CD4-positive, alpha-beta T cell (primary cell): Measurements from ENCODE around the gene PBX1. TPM values are rescaled to one million over a fixed set of nuclear protein-coding genes. Genes with fewer than 3 reads are reported as not detected.

Source experiments
- ATAC-seq: fragments of 200-7000 bp; cut with Tn5 transposase; one replicate; pipeline ENCODE4 v1.10.0; 2022; ENCODE audit warnings: mild to moderate bottlenecking; ENCODE audit not compliant: poor library complexity
- CTCF ChIA-PET: fragments of 350-600 bp; sonication (Branson Sonifier 250); formaldehyde crosslinking; loops from one replicate; lab custom pipeline; 2021; ENCODE audit warnings: antibody characterized with exemption, inconsistent platforms; lab: Charles Lee
- POLR2A ChIA-PET: fragments of 350-600 bp; sonication (Branson Sonifier 250); formaldehyde crosslinking; loops from one replicate; lab custom pipeline; 2021; ENCODE audit warnings: antibody characterized with exemption, inconsistent platforms; lab: Charles Lee
- DNase-seq, 14 experiments: peaks; one replicate each; pipeline ENCODE4 v3.0.0-alpha.2; 2013 to 2020; ENCODE audit warnings: mixed read lengths in 2 of 14
- H3K27ac ChIP-seq, 2 donors: one replicate each; pipeline versions ENCODE4 v1.5.1 to v1.7.0; 2013; ENCODE audit warnings: low read length in 2 of 2, low read depth in 1 of 2, mild to moderate bottlenecking in 1 of 2
- H3K27me3 ChIP-seq, 2 experiments: 1 replicate in 1 of 2; 2 replicates in 1 of 2; pipeline versions ENCODE4 v1.6.1 to v1.7.0; 2013; ENCODE audit warnings: low read length in 2 of 2, control low read depth in 1 of 2, mild to moderate bottlenecking in 1 of 2, moderate library complexity in 1 of 2; ENCODE audit not compliant: insufficient read depth in 2 of 2, control insufficient read depth in 1 of 2
- H3K36me3 ChIP-seq: one replicate; pipeline ENCODE4 v1.6.1; 2013; ENCODE audit warnings: low read length, control low read depth; ENCODE audit not compliant: insufficient read depth
- H3K4me1 ChIP-seq: one replicate; pipeline ENCODE4 v1.6.1; 2013; ENCODE audit warnings: low read length, control low read depth; ENCODE audit not compliant: insufficient read depth
- H3K4me3 ChIP-seq: one replicate; pipeline ENCODE4 v1.5.1; 2013; ENCODE audit warnings: mild to moderate bottlenecking, low read length, moderate library complexity
- H3K9me3 ChIP-seq, 2 experiments: 1 replicate in 1 of 2; 2 replicates in 1 of 2; pipeline versions ENCODE4 v1.6.1 to v1.7.0; 2013; ENCODE audit warnings: low read length in 2 of 2, mild to moderate bottlenecking in 2 of 2, control low read depth in 1 of 2, moderate library complexity in 1 of 2; ENCODE audit not compliant: control insufficient read depth in 1 of 2, insufficient read depth in 1 of 2
- H3K27ac Mint-ChIP-seq: one replicate; pipeline ENCODE4 v1.8.0; 2020; ENCODE audit warnings: mixed read lengths
- H3K27me3 Mint-ChIP-seq: one replicate; pipeline ENCODE4 v1.8.0; 2021; ENCODE audit warnings: mixed read lengths
- H3K36me3 Mint-ChIP-seq: one replicate; pipeline ENCODE4 v1.8.0; 2021; ENCODE audit warnings: low read depth, mixed read lengths
- H3K4me1 Mint-ChIP-seq: one replicate; pipeline ENCODE4 v1.8.0; 2021; ENCODE audit warnings: low read depth, mixed read lengths
- H3K4me3 Mint-ChIP-seq: one replicate; pipeline ENCODE4 v1.8.0; 2020; ENCODE audit warnings: mild to moderate bottlenecking, mixed read lengths
- H3K9me3 Mint-ChIP-seq: one replicate; pipeline ENCODE4 v1.8.0; 2020; ENCODE audit warnings: mixed read lengths
- CTCF ChIP-seq: fragments of 200-600 bp; IDR thresholded peaks from one replicate; pipeline ENCODE4 v1.8.0; 2022; ENCODE audit warnings: antibody characterized with exemption, mild to moderate bottlenecking
- intact Hi-C, 2 experiments: fragments of 100-400 bp; cut with DNase I in 1 of 2; cut with micrococcal nuclease in 1 of 2; formaldehyde crosslinking; loops; one replicate each; pipeline versions ENCODE4 v1.15.1 to v1.9.0; 2023 to 2025; cut with DNase I, micrococcal nuclease
- total RNA-seq, 174 experiments: library from RNA in 2 of 174; stranded (reverse) in 2 of 174; gene quantifications; one replicate each; pipeline ENCODE4 v1.2.3 and lab custom pipeline; 2021 to 2026

Gene PBX1
- total RNA-seq, 2 experiments from 2014 or later: 0.64 to 0.96 TPM

DNA sequence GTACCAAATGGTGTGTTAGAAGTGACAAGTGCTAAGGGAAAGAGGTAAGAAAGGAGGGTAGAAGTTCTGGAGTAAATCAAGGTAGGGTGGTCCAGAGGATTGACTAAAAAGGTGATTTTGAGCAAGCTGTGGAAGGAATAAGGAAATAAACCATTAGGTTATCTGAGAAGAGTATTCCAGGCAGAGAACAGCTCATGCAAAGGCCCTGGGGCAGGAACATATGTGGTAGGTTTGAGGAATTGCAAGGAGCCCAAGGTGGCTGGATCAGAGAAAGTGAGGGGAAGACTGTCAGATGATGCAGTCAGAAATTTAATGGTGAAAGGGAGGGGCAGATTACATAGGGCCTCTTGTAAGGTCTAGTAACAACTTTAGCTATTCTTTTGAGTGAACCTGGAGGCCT lies 302.6 kb downstream of the PBX1 start:
- ATAC-seq (no peak), DNase-seq (no peak)
- no peaks in the 10 kb centered on the region for H3K27me3 ChIP-seq
- TF ChIP-seq CTCF: no peak
- H3K9me3 Mint-ChIP-seq: peaks cover 2% of the 10 kb centered on the region
- no peaks in the 10 kb centered on the region for H3K4me1 Mint-ChIP-seq
- no peak overlapping the region for H3K4me3 ChIP-seq
- no peaks in the 10 kb centered on the region for H3K27me3 Mint-ChIP-seq
- no peaks in the 10 kb centered on the region for H3K36me3 Mint-ChIP-seq
- no peak overlapping the region for H3K4me3 Mint-ChIP-seq
- POLR2A ChIA-PET: no interaction called here
- intact Hi-C loops: no loop called here
- no peak overlapping the region for H3K27ac Mint-ChIP-seq
- no peak overlapping the region for H3K27ac ChIP-seq
- CTCF ChIA-PET: no interaction called here
- no peaks in the 10 kb centered on the region for H3K36me3 ChIP-seq
- no peaks in the 10 kb centered on the region for H3K4me1 ChIP-seq
- no peaks in the 10 kb centered on the region for H3K9me3 ChIP-seq

GRCh38 chr1:164863056-164863455 lies 304.1 kb downstream of the PBX1 start:
- H3K36me3 Mint-ChIP-seq: no peaks in the 10 kb centered on the region
- H3K27ac ChIP-seq: no peak overlapping the region
- no peaks in the 10 kb centered on the region for H3K4me1 ChIP-seq
- no peaks in the 10 kb centered on the region for H3K9me3 ChIP-seq
- POLR2A ChIA-PET: no interaction called here
- H3K4me3 ChIP-seq: no peak overlapping the region
- CTCF ChIA-PET: no interaction called here
- DNase-seq (no peak), ATAC-seq (no peak)
- H3K9me3 Mint-ChIP-seq: peaks cover 2% of the 10 kb centered on the region
- no peak overlapping the region for H3K4me3 Mint-ChIP-seq
- no peak for TF ChIP-seq CTCF
- H3K27ac Mint-ChIP-seq: no peak overlapping the region
- H3K36me3 ChIP-seq: no peaks in the 10 kb centered on the region
- intact Hi-C loops: no loop called here
- H3K27me3 ChIP-seq: no peaks in the 10 kb centered on the region
- H3K27me3 Mint-ChIP-seq: no peaks in the 10 kb centered on the region
- H3K4me1 Mint-ChIP-seq: no peaks in the 10 kb centered on the region

- no peak overlapping the region for H3K4me3 Mint-ChIP-seq
- H3K36me3 ChIP-seq: no peaks in the 10 kb centered on the region
- ATAC-seq: no peak
- intact Hi-C loops: no loop called here
- DNase-seq: no peak
- H3K27ac ChIP-seq: no peak overlapping the region
- ChIA-PET CTCF (no interaction called here), POLR2A (no interaction called here)
- no peaks in the 10 kb centered on the region for H3K27me3 Mint-ChIP-seq
- H3K4me1 Mint-ChIP-seq: no peaks in the 10 kb centered on the region
- no peak overlapping the region for H3K27ac Mint-ChIP-seq
- no peaks in the 10 kb centered on the region for H3K27me3 ChIP-seq
- no peak overlapping the region for H3K4me3 ChIP-seq
- H3K9me3 Mint-ChIP-seq: peaks cover 2% of the 10 kb centered on the region
- TF ChIP-seq CTCF: no peak
- H3K9me3 ChIP-seq: no peaks in the 10 kb centered on the region
- H3K4me1 ChIP-seq: no peaks in the 10 kb centered on the region
- no peaks in the 10 kb centered on the region for H3K36me3 Mint-ChIP-seq
Measured at GRCh38 chr1:164864161-164864560, 305.2 kb downstream of the PBX1 start.
